ENCODE measurements around the gene PPP1R1B. TPM values are rescaled to one million over a fixed set of nuclear protein-coding genes. Genes with fewer than 3 reads are reported as not detected.

Gene PPP1R1B
- total RNA-seq, 1 donor from 2014 or later, result not detected

- ATAC-seq (ENCODE audit: low read depth) (no peak), DNase-seq (no peak)
- intact Hi-C loops (cut with micrococcal nuclease), result loop anchor here (1.0 kb wide), 1 partner anchor 50 kb away; no protein-coding TSS in a partner anchor
- Mint-ChIP-seq H3K4me3 (no peak overlapping the region), H3K4me1 (peaks cover 51% of the 10 kb centered on the region), H3K36me3 (ENCODE audit: low read depth) (no peaks in the 10 kb centered on the region), H3K27me3 (peaks cover 6% of the 10 kb centered on the region), H3K9me3 (no peaks in the 10 kb centered on the region), H3K27ac (no peak overlapping the region)
- POLR2A ChIA-PET, result interaction anchor here (1.2 to 2.7 kb wide), 2 partner anchors 16 to 58 kb away, joined by 10 to 19 read pairs; partner anchors contain the start of gene PGAP3
- TF ChIP-seq CTCF (IDR thresholded peaks at IDR 0.05), result no peak
- CTCF ChIA-PET, result interaction anchor here (0.9 to 3.0 kb wide), 6 partner anchors 15 to 58 kb away, joined by 3 to 26 read pairs (median 4); partner anchors contain the start of gene MIEN1
These were observed 45.1 kb downstream of the PPP1R1B start for GRCh38 chr17:39671651-39672521.

GRCh38 chr17:39672522-39673334 lies 46.0 kb downstream of the PPP1R1B start:
- H3K4me3 Mint-ChIP-seq, result no peak overlapping the region
- no peaks in the 10 kb centered on the region for H3K36me3 Mint-ChIP-seq (ENCODE audit: low read depth)
- H3K4me1 Mint-ChIP-seq, result peaks cover 57% of the 10 kb centered on the region
- no peak overlapping the region for H3K27ac Mint-ChIP-seq
- intact Hi-C loops (cut with micrococcal nuclease), result loop anchor here (1.0 kb wide), 1 partner anchor 50 kb away; no protein-coding TSS in a partner anchor
- DNase-seq (no peak), ATAC-seq (ENCODE audit: low read depth) (no peak)
- no peak for TF ChIP-seq CTCF (IDR thresholded peaks at IDR 0.05)
- POLR2A ChIA-PET, result interaction anchor here (2.7 kb wide), 1 partner anchor 15 kb away, joined by 19 read pairs; the partner anchor contains the start of gene PGAP3
- H3K27me3 Mint-ChIP-seq, result peaks cover 4% of the 10 kb centered on the region
- CTCF ChIA-PET, result interaction anchor here (0.9 to 3.0 kb wide), 4 partner anchors 15 to 54 kb away, joined by 3 to 26 read pairs (median 4); no protein-coding TSS in a partner anchor
- no peaks in the 10 kb centered on the region for H3K9me3 Mint-ChIP-seq

- ChIA-PET CTCF (no interaction called here), POLR2A (interaction anchor here (0.6 kb wide), 1 partner anchor 56 kb away, joined by 5 read pairs; no protein-coding TSS in a partner anchor)
- no peaks in the 10 kb centered on the region for H3K9me3 Mint-ChIP-seq
- no peaks in the 10 kb centered on the region for H3K36me3 Mint-ChIP-seq (ENCODE audit: low read depth)
- H3K4me1 Mint-ChIP-seq, result peaks cover 64% of the 10 kb centered on the region
- DNase-seq (no peak), ATAC-seq (ENCODE audit: low read depth) (no peak)
- H3K4me3 Mint-ChIP-seq, result no peak overlapping the region
- intact Hi-C loops (cut with micrococcal nuclease), result no loop called here
- H3K27ac Mint-ChIP-seq, result peak overlapping the region; percentile 65
- peaks cover 3% of the 10 kb centered on the region for H3K27me3 Mint-ChIP-seq
- TF ChIP-seq CTCF (IDR thresholded peaks at IDR 0.05), result no peak
These were observed 46.8 kb downstream of the PPP1R1B start for GRCh38 chr17:39673335-39674081.

- H3K4me3 Mint-ChIP-seq, result no peak overlapping the region
- no peaks in the 10 kb centered on the region for H3K36me3 Mint-ChIP-seq (ENCODE audit: low read depth)
- no peak for TF ChIP-seq CTCF (IDR thresholded peaks at IDR 0.05)
- DNase-seq (no peak), ATAC-seq (ENCODE audit: low read depth) (no peak)
- H3K27ac Mint-ChIP-seq, result peak overlapping the region; percentile 65
- H3K9me3 Mint-ChIP-seq, result no peaks in the 10 kb centered on the region
- CTCF ChIA-PET, result interaction anchor here (1.3 to 2.2 kb wide), 3 partner anchors 14 to 55 kb away, joined by 4 to 9 read pairs (median 5); partner anchors contain the start of gene PGAP3
- peaks cover 67% of the 10 kb centered on the region for H3K4me1 Mint-ChIP-seq
- intact Hi-C loops (cut with micrococcal nuclease), result no loop called here
- H3K27me3 Mint-ChIP-seq, result no peaks in the 10 kb centered on the region
- POLR2A ChIA-PET, result interaction anchor here (0.6 to 3.0 kb wide), 7 partner anchors 8 to 123 kb away, joined by 3 to 23 read pairs (median 5); partner anchors contain the start of genes MIEN1, PGAP3 and TCAP
These were observed 47.4 kb downstream of the PPP1R1B start for GRCh38 chr17:39674179-39674578.

All from activated B cell treated with CpG ODN at 0.5 μM for 24 hours (primary cell).